Activated naive CD8-positive, alpha-beta T cell treated with anti-CD3 and anti-CD28 coated beads, Interleukin-2, amount 50 U/mL, for 24 hours (primary cell): ENCODE data around the gene FBXL16.
A peak's percentile ranks its signal among the peaks of the same experiment; 100 is the strongest.
"Not testable (repeated sequence)": the region's sequence is repeated elsewhere in the genome, so short reads cannot be mapped to it uniquely, and the experiment has no call there.

ENCODE experiments used
- ATAC-seq: fragments of 150-1000 bp; cut with Tn5 transposase; one replicate; pipeline ENCODE4 v1.10.0; 2021
- DNase-seq: peaks from one replicate; pipeline ENCODE4 v3.0.0; 2021
- H3K27ac Mint-ChIP-seq: one replicate; pipeline ENCODE4 v1.8.0; 2021; ENCODE audit warnings: mild to moderate bottlenecking, mixed read lengths
- H3K27me3 Mint-ChIP-seq: one replicate; pipeline ENCODE4 v1.8.0; 2021; ENCODE audit warnings: mixed read lengths
- H3K36me3 Mint-ChIP-seq: one replicate; pipeline ENCODE4 v1.8.0; 2021; ENCODE audit warnings: low read depth, mixed read lengths
- H3K4me1 Mint-ChIP-seq: one replicate; pipeline ENCODE4 v1.8.0; 2021; ENCODE audit warnings: mixed read lengths
- H3K4me3 Mint-ChIP-seq: one replicate; pipeline ENCODE4 v1.8.0; 2021; ENCODE audit warnings: mild to moderate bottlenecking, moderate library complexity, mixed read lengths
- H3K9me3 Mint-ChIP-seq: one replicate; pipeline ENCODE4 v1.8.0; 2021; ENCODE audit warnings: mixed read lengths

The FBXL16 gene

GRCh38 chr16:712740-713250, 7.2 kb upstream of the FBXL16 start:
- not testable (repeated sequence) for H3K4me1 Mint-ChIP-seq, H3K36me3 Mint-ChIP-seq, ATAC-seq, H3K27ac Mint-ChIP-seq, H3K9me3 Mint-ChIP-seq, H3K4me3 Mint-ChIP-seq
- peak; percentile 73 for DNase-seq
- peaks cover 35% of the 10 kb centered on the region for H3K27me3 Mint-ChIP-seq

GRCh38 chr16:711548-712320, 6.1 kb upstream of the FBXL16 start:
- DNase-seq, result peak; percentile 89
- Mint-ChIP-seq H3K27ac (no peak overlapping the region), H3K9me3 (no peaks in the 10 kb centered on the region), H3K36me3 (no peaks in the 10 kb centered on the region), H3K27me3 (peaks cover 43% of the 10 kb centered on the region), H3K4me1 (peaks cover 6% of the 10 kb centered on the region), H3K4me3 (no peak overlapping the region)
- peak; percentile 58 for ATAC-seq

- no peaks in the 10 kb centered on the region for H3K9me3 Mint-ChIP-seq
- peaks cover 50% of the 10 kb centered on the region for H3K27me3 Mint-ChIP-seq
- ATAC-seq (no peak), DNase-seq (no peak)
- H3K4me1 Mint-ChIP-seq, result peaks cover 5% of the 10 kb centered on the region
- H3K4me3 Mint-ChIP-seq, result no peak overlapping the region
- H3K36me3 Mint-ChIP-seq, result no peaks in the 10 kb centered on the region
- no peak overlapping the region for H3K27ac Mint-ChIP-seq
Measured at GRCh38 chr16:711084-711483, 5.5 kb upstream of the FBXL16 start.

- no peaks in the 10 kb centered on the region for H3K36me3 Mint-ChIP-seq
- H3K27ac Mint-ChIP-seq, result no peak overlapping the region
- peaks cover 5% of the 10 kb centered on the region for H3K4me1 Mint-ChIP-seq
- H3K4me3 Mint-ChIP-seq, result no peak overlapping the region
- H3K9me3 Mint-ChIP-seq, result no peaks in the 10 kb centered on the region
- DNase-seq (no peak), ATAC-seq (no peak)
- H3K27me3 Mint-ChIP-seq, result peaks cover 50% of the 10 kb centered on the region
Measured at GRCh38 chr16:710500-711075, 5.0 kb upstream of the FBXL16 start.

- Mint-ChIP-seq H3K27me3 (peaks cover 50% of the 10 kb centered on the region), H3K36me3 (no peaks in the 10 kb centered on the region), H3K4me3 (no peak overlapping the region), H3K27ac (no peak overlapping the region), H3K9me3 (no peaks in the 10 kb centered on the region), H3K4me1 (peaks cover 5% of the 10 kb centered on the region)
- no peak for DNase-seq
- no peak for ATAC-seq
Measured at GRCh38 chr16:709566-710499, 4.2 kb upstream of the FBXL16 start.

GRCh38 chr16:708959-709358, 3.4 kb upstream of the FBXL16 start:
- peaks cover 50% of the 10 kb centered on the region for H3K27me3 Mint-ChIP-seq
- H3K9me3 Mint-ChIP-seq, result no peaks in the 10 kb centered on the region
- ATAC-seq, result no peak
- H3K4me1 Mint-ChIP-seq, result peaks cover 5% of the 10 kb centered on the region
- no peaks in the 10 kb centered on the region for H3K36me3 Mint-ChIP-seq
- no peak overlapping the region for H3K4me3 Mint-ChIP-seq
- no peak for DNase-seq
- no peak overlapping the region for H3K27ac Mint-ChIP-seq

- DNase-seq (no peak), ATAC-seq (no peak)
- H3K27ac Mint-ChIP-seq, result no peak overlapping the region
- H3K4me3 Mint-ChIP-seq, result no peak overlapping the region
- H3K36me3 Mint-ChIP-seq, result no peaks in the 10 kb centered on the region
- H3K4me1 Mint-ChIP-seq, result peaks cover 5% of the 10 kb centered on the region
- peaks cover 48% of the 10 kb centered on the region for H3K27me3 Mint-ChIP-seq
- no peaks in the 10 kb centered on the region for H3K9me3 Mint-ChIP-seq
Measured at GRCh38 chr16:708019-708418, 2.4 kb upstream of the FBXL16 start.

GRCh38 chr16:707062-707538, 1.5 kb upstream of the FBXL16 start:
- ATAC-seq, result no peak
- no peak overlapping the region for H3K4me3 Mint-ChIP-seq

GRCh38 chr16:706189-707061, 824 bp upstream of the FBXL16 start:
- H3K9me3 Mint-ChIP-seq, result no peaks in the 10 kb centered on the region
- H3K4me3 Mint-ChIP-seq, result no peak overlapping the region
- DNase-seq (no peak), ATAC-seq (no peak)
- H3K36me3 Mint-ChIP-seq, result no peaks in the 10 kb centered on the region
- H3K27ac Mint-ChIP-seq, result no peak overlapping the region
- peaks cover 2% of the 10 kb centered on the region for H3K4me1 Mint-ChIP-seq
- H3K27me3 Mint-ChIP-seq, result peaks cover 53% of the 10 kb centered on the region

More at GRCh38 chr16:707062-707538, 1.5 kb upstream of the FBXL16 start:
- Mint-ChIP-seq H3K36me3 (no peaks in the 10 kb centered on the region), H3K27me3 (peaks cover 49% of the 10 kb centered on the region), H3K4me1 (peaks cover 2% of the 10 kb centered on the region), H3K9me3 (no peaks in the 10 kb centered on the region), H3K27ac (no peak overlapping the region)
- no peak for DNase-seq

GRCh38 chr16:704552-705380, 835 bp downstream of the FBXL16 start:
- no peak overlapping the region for H3K27ac Mint-ChIP-seq
- no peak for DNase-seq
- H3K9me3 Mint-ChIP-seq, result no peaks in the 10 kb centered on the region
- no peak overlapping the region for H3K4me3 Mint-ChIP-seq
- ATAC-seq, result no peak
- peaks cover 2% of the 10 kb centered on the region for H3K4me1 Mint-ChIP-seq
- no peaks in the 10 kb centered on the region for H3K36me3 Mint-ChIP-seq
- peaks cover 54% of the 10 kb centered on the region for H3K27me3 Mint-ChIP-seq

GRCh38 chr16:704047-704446, 1.6 kb downstream of the FBXL16 start:
- DNase-seq, result no peak
- Mint-ChIP-seq H3K27me3 (peaks cover 49% of the 10 kb centered on the region), H3K4me1 (peaks cover 2% of the 10 kb centered on the region), H3K4me3 (no peak overlapping the region), H3K27ac (no peak overlapping the region), H3K36me3 (no peaks in the 10 kb centered on the region), H3K9me3 (no peaks in the 10 kb centered on the region)
- ATAC-seq, result no peak

- H3K4me3 Mint-ChIP-seq, result no peak overlapping the region
- no peak for ATAC-seq
- H3K27me3 Mint-ChIP-seq, result peaks cover 43% of the 10 kb centered on the region
- peaks cover 2% of the 10 kb centered on the region for H3K4me1 Mint-ChIP-seq
- H3K9me3 Mint-ChIP-seq, result no peaks in the 10 kb centered on the region
- no peak overlapping the region for H3K27ac Mint-ChIP-seq
- no peaks in the 10 kb centered on the region for H3K36me3 Mint-ChIP-seq
- DNase-seq, result no peak
Measured at GRCh38 chr16:703406-703805, 2.2 kb downstream of the FBXL16 start.

GRCh38 chr16:702341-702740, 3.3 kb downstream of the FBXL16 start:
- no peak overlapping the region for H3K27ac Mint-ChIP-seq
- DNase-seq (no peak), ATAC-seq (no peak)
- peaks cover 2% of the 10 kb centered on the region for H3K4me1 Mint-ChIP-seq
- no peak overlapping the region for H3K4me3 Mint-ChIP-seq
- H3K36me3 Mint-ChIP-seq, result no peaks in the 10 kb centered on the region
- no peaks in the 10 kb centered on the region for H3K9me3 Mint-ChIP-seq
- H3K27me3 Mint-ChIP-seq, result peaks cover 35% of the 10 kb centered on the region
